Activated CD4-positive, alpha-beta T cell treated with anti-CD3 and anti-CD28 coated beads for 48 hours (primary cell): ENCODE results near the gene YBX3.

Experiments
- DNase-seq: peaks from one replicate; pipeline ENCODE4 v3.0.0-alpha.2; 2020

YBX3 gene

GRCh38 chr12:10721651-10722501, 1.2 kb downstream of the YBX3 start:
- peak; percentile 69 for DNase-seq

- no peak for DNase-seq
Observed at GRCh38 chr12:10720974-10721650, 2.0 kb downstream of the YBX3 start.

GRCh38 chr12:10719482-10719881, 3.6 kb downstream of the YBX3 start:
- DNase-seq: no peak

GRCh38 chr12:10718279-10718821, 4.8 kb downstream of the YBX3 start:
- DNase-seq: no peak

GRCh38 chr12:10717410-10717809, 5.7 kb downstream of the YBX3 start:
- no peak for DNase-seq

- DNase-seq: no peak
Observed at GRCh38 chr12:10716704-10717315, 6.3 kb downstream of the YBX3 start.

- no peak for DNase-seq
Observed at GRCh38 chr12:10716277-10716676, 6.8 kb downstream of the YBX3 start.

GRCh38 chr12:10715491-10715890, 7.6 kb downstream of the YBX3 start:
- no peak for DNase-seq

GRCh38 chr12:10709808-10710207, 13.3 kb downstream of the YBX3 start:
- no peak for DNase-seq

- DNase-seq: no peak
Observed at GRCh38 chr12:10708862-10709261, 14.3 kb downstream of the YBX3 start.

- no peak for DNase-seq
Observed at GRCh38 chr12:10705655-10706054, 17.5 kb downstream of the YBX3 start.

GRCh38 chr12:10701843-10702242, 21.3 kb downstream of the YBX3 start:
- DNase-seq: no peak

- peak; percentile 54 for DNase-seq
Observed at GRCh38 chr12:10701131-10701681, 21.9 kb downstream of the YBX3 start.

GRCh38 chr12:10700581-10700980, 22.5 kb downstream of the YBX3 start:
- DNase-seq: no peak

- no peak for DNase-seq
Observed at GRCh38 chr12:10697862-10698261, 25.3 kb downstream of the YBX3 start.

- DNase-seq: no peak
Observed at GRCh38 chr12:10697156-10697555, 26.0 kb downstream of the YBX3 start.

GRCh38 chr12:10690906-10691305, 32.2 kb downstream of the YBX3 start:
- no peak for DNase-seq

- no peak for DNase-seq
Observed at GRCh38 chr12:10689146-10689545, 34.0 kb downstream of the YBX3 start.

GRCh38 chr12:10688042-10688441, 35.1 kb downstream of the YBX3 start:
- DNase-seq: no peak

- peak; percentile 79 for DNase-seq
Observed at GRCh38 chr12:10673659-10674384, 49.3 kb downstream of the YBX3 start, which contains the start of gene STYK1. Gene STYK1 (minus strand): TSS chr12:10674052. CDS start chr12:10634618, 39,434 bp downstream.

GRCh38 chr12:10672231-10672868, 50.8 kb downstream of the YBX3 start:
- no peak for DNase-seq

GRCh38 chr12:10669533-10669932, 53.6 kb downstream of the YBX3 start:
- no peak for DNase-seq
